H1 (cell line): ENCODE data around the gene PHF24. TPM values are rescaled to one million over a fixed set of nuclear protein-coding genes. Genes with fewer than 3 reads are reported as not detected.
"Not testable (repeated sequence)": the region's sequence is repeated elsewhere in the genome, so short reads cannot be mapped to it uniquely, and the experiment has no call there.

Experiments used
- CTCF ChIA-PET: fragments of 300-600 bp; sonication (Branson Sonifier 250); formaldehyde crosslinking; loops from one replicate; lab custom pipeline; 2021; ENCODE audit not compliant: partially characterized antibody; lab: Charles Lee
- POLR2A ChIA-PET: fragments of 300-600 bp; sonication (Branson Sonifier 250); formaldehyde crosslinking; loops from one replicate; lab custom pipeline; 2021; ENCODE audit warnings: inconsistent platforms; ENCODE audit not compliant: partially characterized antibody; lab: Charles Lee
- DNase-seq, 2 experiments: peaks; one replicate each; pipeline versions ENCODE4 v3.0.0 to v3.0.0-alpha.2; 2010 to 2022; ENCODE audit warnings: low spot score in 2 of 2, low read depth in 1 of 2, mixed read lengths in 1 of 2
- FAIRE-seq: peaks from 2 replicates; lab custom pipeline; 2011; peaks lifted over from hg19 to GRCh38; lab: Jason Lieb, UNC
- H2AFZ ChIP-seq: 2 replicates; pipeline ENCODE4 v1.8.1; 2012; ENCODE audit warnings: low read length, inconsistent platforms
- H2AK5ac ChIP-seq: 2 replicates; pipeline ENCODE4 v1.6.1; 2013; ENCODE audit warnings: low read depth, low read length
- H2BK120ac ChIP-seq: replicated peaks from 2 replicates; pipeline ENCODE3; 2013; ENCODE audit warnings: low read depth, low read length, inconsistent platforms
- H2BK12ac ChIP-seq: 2 replicates; pipeline ENCODE4 v1.6.1; 2013; ENCODE audit warnings: low read depth, low read length
- H2BK15ac ChIP-seq: 2 replicates; pipeline ENCODE4 v1.6.1; 2013; ENCODE audit warnings: low read length
- H2BK20ac ChIP-seq: 2 replicates; pipeline ENCODE4 v1.6.1; 2013; ENCODE audit warnings: low read length
- H2BK5ac ChIP-seq: 2 replicates; pipeline ENCODE4 v1.6.1; 2013; ENCODE audit warnings: low read depth, low read length
- H3K14ac ChIP-seq: 2 replicates; pipeline ENCODE4 v1.6.1; 2013; ENCODE audit warnings: inconsistent platforms; ENCODE audit not compliant: insufficient read length
- H3K18ac ChIP-seq: 2 replicates; pipeline ENCODE4 v1.6.1; 2013; ENCODE audit warnings: low read length; ENCODE audit errors: extremely low read depth
- H3K23ac ChIP-seq: 2 replicates; pipeline ENCODE4 v1.6.1; 2013; ENCODE audit warnings: inconsistent platforms; ENCODE audit not compliant: insufficient read length
- H3K23me2 ChIP-seq: 2 replicates; pipeline ENCODE4 v1.6.1; 2013; ENCODE audit warnings: low read depth, low read length
- H3K27ac ChIP-seq: 2 replicates; pipeline ENCODE4 v1.6.1; 2011; ENCODE audit warnings: low read depth, low read length, inconsistent platforms
- H3K27me3 ChIP-seq, 4 experiments: replicated peaks in 1 of 4; 1 replicate in 1 of 4; 2 replicates in 3 of 4; pipeline versions ENCODE4 v1.6.1 to v1.8.1; 2011 to 2013; ENCODE audit warnings: low read length in 3 of 4, mild to moderate bottlenecking in 3 of 4, inconsistent platforms in 2 of 4, mixed read lengths in 2 of 4, moderate library complexity in 1 of 4; ENCODE audit not compliant: control insufficient read depth in 3 of 4, insufficient read depth in 3 of 4; ENCODE audit errors: extremely low read depth in 1 of 4
- H3K36me3 ChIP-seq, 4 experiments: 2 replicates each; pipeline versions ENCODE4 v1.6.1 to v1.8.1; 2011 to 2013; ENCODE audit warnings: mild to moderate bottlenecking in 4 of 4, low read length in 3 of 4, moderate library complexity in 2 of 4, control low read depth in 1 of 4, inconsistent platforms in 1 of 4; ENCODE audit not compliant: insufficient read depth in 4 of 4, control insufficient read depth in 2 of 4
- H3K4ac ChIP-seq: replicated peaks from 2 replicates; pipeline ENCODE3; 2013; ENCODE audit warnings: low read length, low read depth, mixed read lengths, inconsistent platforms; ENCODE audit not compliant: insufficient read length
- H3K4me1 ChIP-seq, 4 experiments: replicated peaks in 1 of 4; 1 replicate in 1 of 4; 2 replicates in 3 of 4; pipeline versions ENCODE4 v1.6.1 to v1.8.1; 2011 to 2013; ENCODE audit warnings: low read length in 3 of 4, inconsistent platforms in 2 of 4, mixed read lengths in 1 of 4; ENCODE audit not compliant: insufficient read depth in 4 of 4, control insufficient read depth in 3 of 4
- H3K4me2 ChIP-seq, 2 experiments: 2 replicates each; pipeline versions ENCODE4 v1.6.1 to v1.8.1; 2011 to 2013; ENCODE audit warnings: low read depth in 2 of 2, low read length in 2 of 2, control low read depth in 1 of 2, inconsistent platforms in 1 of 2, mild to moderate bottlenecking in 1 of 2; ENCODE audit not compliant: insufficient read depth in 1 of 2
- H3K4me3 ChIP-seq, 4 experiments: fragments of 200-600, 300-600 bp in 1 of 4; sonication (generic), shearing (Covaris generic), sonication (Bioruptor Twin) in 1 of 4; 2 replicates each; pipeline versions ENCODE4 v1.5.1 to v1.8.1; 2011 to 2016; ENCODE audit warnings: low read length in 4 of 4, low read depth in 3 of 4, control low read depth in 2 of 4, inconsistent platforms in 2 of 4, mild to moderate bottlenecking in 2 of 4, mixed read lengths in 1 of 4, moderate library complexity in 1 of 4; ENCODE audit not compliant: insufficient read depth in 2 of 4; ENCODE audit errors: extremely low read depth in 1 of 4
- H3K56ac ChIP-seq: replicated peaks from 2 replicates; pipeline ENCODE3; 2013; ENCODE audit warnings: low read depth, mild to moderate bottlenecking, mixed read lengths, low read length, inconsistent platforms; ENCODE audit not compliant: insufficient read length
- H3K79me1 ChIP-seq: 2 replicates; pipeline ENCODE4 v1.6.1; 2013; ENCODE audit warnings: low read depth, low read length, control low read depth
- H3K79me2 ChIP-seq, 2 experiments: 2 replicates each; pipeline versions ENCODE4 v1.6.1 to v1.8.1; 2012 to 2013; ENCODE audit warnings: low read length in 2 of 2, mild to moderate bottlenecking in 2 of 2, inconsistent platforms in 1 of 2; ENCODE audit not compliant: insufficient read depth in 2 of 2, control insufficient read depth in 1 of 2
- H3K9ac ChIP-seq, 4 experiments: replicated peaks in 1 of 4; 1 replicate in 1 of 4; 2 replicates in 3 of 4; pipeline versions ENCODE4 v1.6.1 to v1.8.1; 2011 to 2013; ENCODE audit warnings: low read depth in 3 of 4, low read length in 3 of 4, control low read depth in 2 of 4, mild to moderate bottlenecking in 2 of 4, moderate library complexity in 2 of 4, inconsistent platforms in 1 of 4; ENCODE audit errors: extremely low read depth in 1 of 4
- H3K9me3 ChIP-seq, 2 experiments: 2 replicates each; pipeline versions ENCODE4 v1.6.1 to v1.8.1; 2012 to 2013; ENCODE audit warnings: mild to moderate bottlenecking in 2 of 2, moderate library complexity in 2 of 2, control low read depth in 1 of 2, inconsistent platforms in 1 of 2, low read depth in 1 of 2, low read length in 1 of 2, mixed read lengths in 1 of 2; ENCODE audit not compliant: insufficient read depth in 2 of 2
- H4K20me1 ChIP-seq, 2 experiments: replicated peaks in 1 of 2; 2 replicates each; pipeline versions ENCODE3 to v1.8.1; 2011 to 2013; ENCODE audit warnings: inconsistent platforms in 2 of 2, low read length in 2 of 2, mild to moderate bottlenecking in 1 of 2; ENCODE audit not compliant: insufficient read depth in 2 of 2, control insufficient read depth in 1 of 2
- H4K5ac ChIP-seq: 2 replicates; pipeline ENCODE4 v1.6.1; 2013; ENCODE audit warnings: low read length, low read depth, mixed read lengths, inconsistent platforms; ENCODE audit not compliant: insufficient read length
- H4K8ac ChIP-seq: 2 replicates; pipeline ENCODE4 v1.8.0; 2013; ENCODE audit warnings: mild to moderate bottlenecking, moderate library complexity, low read length, inconsistent platforms; ENCODE audit not compliant: insufficient read depth; ENCODE audit errors: extremely low read depth
- H4K91ac ChIP-seq: replicated peaks from 2 replicates; pipeline ENCODE3; 2013; ENCODE audit warnings: low read length, mixed read lengths, inconsistent platforms; ENCODE audit not compliant: insufficient read length
- WGBS, 2 experiments: shearing (Covaris generic) in 1 of 2; methylation state at CpG; one replicate each; pipeline versions ENCODE4 v1.1.6 to v1.1.7; 2013 to 2015; ENCODE audit warnings: low lambda C conversion rate in 2 of 2, mixed read lengths in 2 of 2, inconsistent platforms in 1 of 2, low coverage in 1 of 2, missing lambda C conversion rate in 1 of 2; ENCODE audit not compliant: insufficient replicate concordance in 2 of 2, insufficient coverage in 1 of 2, insufficient read length in 1 of 2; ENCODE audit errors: extremely low coverage in 1 of 2, missing lambda C conversion rate in 1 of 2; 5-methylcytosine and 5-hydroxymethylcytosine counted together
- polyA plus RNA-seq, 7 experiments: library from polyadenylated mRNA; depleted of rRNA in 3 of 7; stranded (reverse) in 5 of 7; unstranded in 2 of 7; fragments of >200 nt in 5 of 7; fragments of 200-250 nt in 2 of 7; gene quantifications; 1 replicate in 5 of 7; 2 replicates in 1 of 7; 4 replicates in 1 of 7; pipeline versions ENCODE4 v1.2.1 to v1.2.3, GENCODE V29; 2011 to 2013; ENCODE audit warnings: missing spikeins in 2 of 7, mixed read lengths in 2 of 7
- total RNA-seq: library from RNA; stranded (reverse); fragmentation: NEBNext Ultra II Directional; extraction: Animal tissue kit (Norgen Biotek cat#: 25700); gene quantifications from 2 replicates; pipeline ENCODE4 v1.2.1, GENCODE V29; 2021

PHF24 gene
- total and polyA plus RNA-seq, 2 of the 8 experiments (the other 6 are each of a cell fraction or from before 2014, with no cell fraction given): 0.29 to 0.35 TPM

DNA sequence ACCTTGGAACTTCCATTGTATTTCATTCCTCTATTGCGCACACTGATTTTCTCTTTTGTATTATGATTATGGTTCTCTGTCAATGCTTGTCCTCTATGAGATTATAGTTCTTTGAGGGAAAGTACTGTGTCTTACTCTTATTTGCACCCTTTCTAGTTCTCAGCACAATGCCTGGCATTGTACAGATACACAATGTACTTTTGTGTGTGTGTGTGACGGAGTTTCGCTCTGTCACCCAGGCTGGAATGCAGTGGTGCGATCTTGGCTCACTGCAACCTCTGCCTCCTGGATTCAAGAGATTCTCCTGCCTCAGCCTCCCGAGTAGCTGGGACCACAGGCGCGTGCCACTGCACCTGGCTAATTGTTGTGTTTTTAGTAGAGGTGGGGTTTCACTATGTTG is 2.0 kb upstream of the PHF24 start:
- H3K4me1 ChIP-seq, H3K4ac ChIP-seq, DNase-seq, H2AFZ ChIP-seq, H3K79me2 ChIP-seq, H3K27ac ChIP-seq, FAIRE-seq, H4K91ac ChIP-seq, H2AK5ac ChIP-seq, H2BK5ac ChIP-seq, H3K9ac ChIP-seq, H3K4me3 ChIP-seq, H2BK20ac ChIP-seq, H3K23me2 ChIP-seq, H3K18ac ChIP-seq, H4K8ac ChIP-seq, H3K79me1 ChIP-seq, H4K20me1 ChIP-seq, H3K14ac ChIP-seq, H2BK15ac ChIP-seq, H4K5ac ChIP-seq, H3K4me2 ChIP-seq, H2BK12ac ChIP-seq, H3K36me3 ChIP-seq, H3K9me3 ChIP-seq, H3K23ac ChIP-seq, H3K56ac ChIP-seq, H2BK120ac ChIP-seq, POLR2A ChIA-PET: not testable (repeated sequence)
- 95% methylated on average over 7 of the region's 7 CpGs; no CpG with 5 or more reads in 1 of the 2 experiments for WGBS, 2 experiments
- CTCF ChIA-PET: interaction anchor here (2.1 kb wide), 1 partner anchor 28 kb away, joined by 6 read pairs; no protein-coding TSS in a partner anchor
- peaks cover 1 to 22% (median 9%) of the 10 kb centered on the region in 4 experiments; a peak in 6 of 7 replicates for H3K27me3 ChIP-seq
